ENCODE results near the gene PRG3. TPM values are rescaled to one million over a fixed set of nuclear protein-coding genes. Genes with fewer than 3 reads are reported as not detected.

PRG3 gene
- total and polyA plus RNA-seq, 2 donors (not counting 1 experiment from before 2014, with no cell fraction given) = not detected

DNA sequence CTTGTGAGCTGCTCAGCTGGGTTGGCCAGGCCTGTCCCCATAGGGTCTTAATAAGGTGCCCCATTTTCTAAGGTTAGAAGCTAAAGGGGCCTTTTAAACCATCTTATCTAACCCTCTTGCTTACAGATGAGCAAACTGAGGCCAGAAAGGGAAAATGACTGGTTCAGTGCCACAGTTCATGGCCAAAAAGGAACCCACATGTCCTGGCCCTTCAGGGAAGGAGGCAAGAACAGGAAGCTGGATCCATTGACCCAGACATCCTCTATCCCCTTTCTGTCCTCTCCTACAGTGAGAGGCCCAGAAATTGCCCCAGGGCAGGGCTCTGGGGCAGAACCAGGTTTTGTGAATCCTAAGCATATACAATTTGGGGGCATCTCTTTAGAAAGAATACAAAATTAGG, 10.0 kb downstream of the PRG3 start:
- H3K4me1 Mint-ChIP-seq = no peaks in the 10 kb centered on the region
- CTCF ChIA-PET = no interaction called here
- intact Hi-C loops (cut with micrococcal nuclease) = no loop called here
- no peak for ATAC-seq (ENCODE audit: low read depth)
- H3K27me3 ChIP-seq (replicated peaks in 1 of 4; ENCODE audit: control extremely low read depth in 1 of 4, control insufficient read depth in 3 of 4, insufficient read depth in 4 of 4, low read length in 3 of 4) = no peaks in the 10 kb centered on the region
- DNase-seq = no peak
- TF ChIP-seq, protein P1, sequence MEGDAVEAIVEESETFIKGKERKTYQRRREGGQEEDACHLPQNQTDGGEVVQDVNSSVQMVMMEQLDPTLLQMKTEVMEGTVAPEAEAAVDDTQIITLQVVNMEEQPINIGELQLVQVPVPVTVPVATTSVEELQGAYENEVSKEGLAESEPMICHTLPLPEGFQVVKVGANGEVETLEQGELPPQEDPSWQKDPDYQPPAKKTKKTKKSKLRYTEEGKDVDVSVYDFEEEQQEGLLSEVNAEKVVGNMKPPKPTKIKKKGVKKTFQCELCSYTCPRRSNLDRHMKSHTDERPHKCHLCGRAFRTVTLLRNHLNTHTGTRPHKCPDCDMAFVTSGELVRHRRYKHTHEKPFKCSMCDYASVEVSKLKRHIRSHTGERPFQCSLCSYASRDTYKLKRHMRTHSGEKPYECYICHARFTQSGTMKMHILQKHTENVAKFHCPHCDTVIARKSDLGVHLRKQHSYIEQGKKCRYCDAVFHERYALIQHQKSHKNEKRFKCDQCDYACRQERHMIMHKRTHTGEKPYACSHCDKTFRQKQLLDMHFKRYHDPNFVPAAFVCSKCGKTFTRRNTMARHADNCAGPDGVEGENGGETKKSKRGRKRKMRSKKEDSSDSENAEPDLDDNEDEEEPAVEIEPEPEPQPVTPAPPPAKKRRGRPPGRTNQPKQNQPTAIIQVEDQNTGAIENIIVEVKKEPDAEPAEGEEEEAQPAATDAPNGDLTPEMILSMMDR (IDR thresholded peaks at IDR 0.05) = no peak
- no peak for TF ChIP-seq EZH2 (IDR thresholded peaks at IDR 0.05; ENCODE audit: borderline replicate concordance, insufficient read depth, low read depth, low read length, poor library complexity, severe bottlenecking)
- H3K9ac ChIP-seq (ENCODE audit: low read length) = no peak overlapping the region
- H4K20me1 ChIP-seq (ENCODE audit: control insufficient read depth, insufficient read depth, low read length, poor library complexity, severe bottlenecking) = no peaks in the 10 kb centered on the region
- no peaks in the 10 kb centered on the region for H3K79me2 ChIP-seq (ENCODE audit: control insufficient read depth, insufficient read depth, low read length)
- no peaks in the 10 kb centered on the region for H3K4me1 ChIP-seq (ENCODE audit: control insufficient read depth in 2 of 2, insufficient read depth in 2 of 2, low read length in 2 of 2)
- POLR2A ChIA-PET = no interaction called here
- no peak overlapping the region for H3K27ac ChIP-seq (ENCODE audit: low read length in 2 of 2)
- no peak overlapping the region for H3K4me3 ChIP-seq (ENCODE audit: control extremely low read depth in 1 of 5, extremely low read depth in 1 of 5, insufficient read depth in 1 of 5, low read depth in 2 of 5, low read length in 4 of 5)
- H3K9me3 Mint-ChIP-seq (ENCODE audit: insufficient read depth) = no peaks in the 10 kb centered on the region
- no peak overlapping the region for H3K4me3 Mint-ChIP-seq
- H3K4me2 ChIP-seq (replicated peaks; ENCODE audit: low read depth, low read length, poor library complexity, severe bottlenecking) = no peak overlapping the region
- no peak overlapping the region for H2AFZ ChIP-seq (ENCODE audit: insufficient read depth, low read depth, low read length, poor library complexity, severe bottlenecking)
- H3K27ac Mint-ChIP-seq = no peak overlapping the region
- no peaks in the 10 kb centered on the region for H3K36me3 ChIP-seq (replicated peaks in 1 of 2; ENCODE audit: control extremely low read depth in 1 of 2, control insufficient read depth in 1 of 2, extremely low read depth in 1 of 2, insufficient read depth in 2 of 2, low read length in 1 of 2)
- peaks cover 11% of the 10 kb centered on the region for H3K27me3 Mint-ChIP-seq
- no peaks in the 10 kb centered on the region for H3K9me3 ChIP-seq (ENCODE audit: control extremely low read depth in 1 of 3, control insufficient read depth in 2 of 3, insufficient read depth in 1 of 3, low read length in 2 of 3)

- no peaks in the 10 kb centered on the region for H3K79me2 ChIP-seq (ENCODE audit: control insufficient read depth, insufficient read depth, low read length)
- Mint-ChIP-seq H3K4me3 (no peak overlapping the region), H3K27ac (no peak overlapping the region), H3K27me3 (peaks cover 11% of the 10 kb centered on the region), H3K9me3 (ENCODE audit: insufficient read depth) (no peaks in the 10 kb centered on the region), H3K4me1 (no peaks in the 10 kb centered on the region)
- TF ChIP-seq EZH2 (IDR thresholded peaks at IDR 0.05; ENCODE audit: borderline replicate concordance, insufficient read depth, low read depth, low read length, poor library complexity, severe bottlenecking) = no peak
- TF ChIP-seq, protein P1 (IDR thresholded peaks at IDR 0.05) = no peak
- 100% methylated on average over 3 of the region's 7 CpGs for WGBS (ENCODE audit: insufficient coverage)
- no peak overlapping the region for H3K9ac ChIP-seq (ENCODE audit: low read length)
- no peaks in the 10 kb centered on the region for H4K20me1 ChIP-seq (ENCODE audit: control insufficient read depth, insufficient read depth, low read length, poor library complexity, severe bottlenecking)
- intact Hi-C loops (cut with micrococcal nuclease) = no loop called here
- H3K4me3 ChIP-seq (ENCODE audit: control extremely low read depth in 1 of 5, extremely low read depth in 1 of 5, insufficient read depth in 1 of 5, low read depth in 2 of 5, low read length in 4 of 5) = no peak overlapping the region
- H3K36me3 ChIP-seq (replicated peaks in 1 of 2; ENCODE audit: control extremely low read depth in 1 of 2, control insufficient read depth in 1 of 2, extremely low read depth in 1 of 2, insufficient read depth in 2 of 2, low read length in 1 of 2) = no peaks in the 10 kb centered on the region
- ATAC-seq (ENCODE audit: low read depth) (no peak), DNase-seq (no peak)
- POLR2A ChIA-PET = no interaction called here
- H2AFZ ChIP-seq (ENCODE audit: insufficient read depth, low read depth, low read length, poor library complexity, severe bottlenecking) = no peak overlapping the region
- CTCF ChIA-PET = no interaction called here
- H3K27me3 ChIP-seq (replicated peaks in 1 of 4; ENCODE audit: control extremely low read depth in 1 of 4, control insufficient read depth in 3 of 4, insufficient read depth in 4 of 4, low read length in 3 of 4) = no peaks in the 10 kb centered on the region
- no peaks in the 10 kb centered on the region for H3K9me3 ChIP-seq (ENCODE audit: control extremely low read depth in 1 of 3, control insufficient read depth in 2 of 3, insufficient read depth in 1 of 3, low read length in 2 of 3)
- no peak overlapping the region for H3K4me2 ChIP-seq (replicated peaks; ENCODE audit: low read depth, low read length, poor library complexity, severe bottlenecking)
- H3K4me1 ChIP-seq (ENCODE audit: control insufficient read depth in 2 of 2, insufficient read depth in 2 of 2, low read length in 2 of 2) = no peaks in the 10 kb centered on the region
- H3K27ac ChIP-seq (ENCODE audit: low read length in 2 of 2) = no peak overlapping the region
These were observed 10.7 kb downstream of the PRG3 start for GRCh38 chr11:57370251-57370650.

Data from B cell (primary cell).